NB4 (cell line): ENCODE results near the gene KRT80.

Experiments
- CTCF ChIP-seq: IDR thresholded peaks from one replicate; pipeline ENCODE4 v1.5.1; 2012; ENCODE audit warnings: low read depth, low read length
- MAX ChIP-seq: IDR thresholded peaks from 2 replicates; pipeline ENCODE4 v1.6.1; 2011; ENCODE audit warnings: low read depth, low read length
- POLR2A ChIP-seq: IDR thresholded peaks from 2 replicates; pipeline ENCODE4 v1.6.1; 2011; ENCODE audit warnings: mild to moderate bottlenecking; ENCODE audit not compliant: insufficient read length; ENCODE audit errors: extremely low read depth

DNA sequence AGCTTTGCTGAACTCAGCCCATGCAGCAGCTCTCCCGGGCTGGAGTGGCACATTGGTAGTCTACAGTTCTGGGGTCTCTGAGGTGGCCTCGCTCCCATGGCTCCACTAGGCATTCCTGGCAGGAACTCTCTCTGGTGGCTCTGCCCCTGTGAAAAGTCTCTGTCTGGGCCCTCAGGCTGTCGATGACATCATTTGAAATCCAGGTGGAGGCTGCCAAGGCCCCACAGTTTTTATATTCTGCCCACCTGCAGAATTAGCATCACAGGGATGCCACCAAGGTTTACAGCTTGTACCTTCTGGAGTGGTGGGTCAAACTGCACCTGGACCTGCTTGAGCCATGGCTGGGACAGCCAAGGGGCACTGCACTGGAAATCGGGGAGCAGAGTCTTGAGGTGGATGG is 31.6 kb downstream of the KRT80 start:
- TF ChIP-seq CTCF (no peak), POLR2A (no peak), MAX (no peak)
